ENCODE results near the gene TRAPPC14. TPM values are rescaled to one million over a fixed set of nuclear protein-coding genes. Genes with fewer than 3 reads are reported as not detected.

Gene TRAPPC14
- total RNA-seq, 2 donors from 2014 or later: 46.2 to 52.7 TPM

DNA sequence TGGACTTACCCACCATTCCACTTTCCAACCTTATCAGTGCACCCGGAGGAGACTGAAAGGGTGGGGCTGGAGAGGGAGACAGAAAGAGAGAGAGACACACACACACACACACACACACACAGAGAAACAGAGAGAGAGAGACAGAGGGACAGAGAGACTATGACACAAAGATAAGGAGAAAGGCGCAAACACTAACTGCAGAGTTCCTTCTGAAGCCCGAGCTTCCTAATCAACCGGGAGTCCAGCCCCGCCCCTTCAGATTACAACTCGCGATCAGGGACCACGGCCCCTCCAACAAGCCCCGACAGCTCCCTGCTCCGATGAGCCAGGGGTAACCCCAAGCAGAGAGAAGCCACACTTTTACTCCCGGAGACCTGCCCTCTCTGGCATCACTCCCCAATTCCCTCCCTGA, 9.4 kb upstream of the TRAPPC14 start:
- Mint-ChIP-seq H3K27me3 (peaks cover 38 to 49% of the 10 kb centered on the region in 2 donors), H3K9me3 (no peaks in the 10 kb centered on the region), H3K27ac (no peak overlapping the region), H3K4me3 (peak overlapping the region; percentile 66), H3K36me3 (no peaks in the 10 kb centered on the region), H3K4me1 (ENCODE audit: low read depth in 2 of 2) (peaks cover 24 to 40% of the 10 kb centered on the region in 2 donors)
- DNase-seq (ENCODE audit: low spot score): no peak
- ATAC-seq: no peak

DNA sequence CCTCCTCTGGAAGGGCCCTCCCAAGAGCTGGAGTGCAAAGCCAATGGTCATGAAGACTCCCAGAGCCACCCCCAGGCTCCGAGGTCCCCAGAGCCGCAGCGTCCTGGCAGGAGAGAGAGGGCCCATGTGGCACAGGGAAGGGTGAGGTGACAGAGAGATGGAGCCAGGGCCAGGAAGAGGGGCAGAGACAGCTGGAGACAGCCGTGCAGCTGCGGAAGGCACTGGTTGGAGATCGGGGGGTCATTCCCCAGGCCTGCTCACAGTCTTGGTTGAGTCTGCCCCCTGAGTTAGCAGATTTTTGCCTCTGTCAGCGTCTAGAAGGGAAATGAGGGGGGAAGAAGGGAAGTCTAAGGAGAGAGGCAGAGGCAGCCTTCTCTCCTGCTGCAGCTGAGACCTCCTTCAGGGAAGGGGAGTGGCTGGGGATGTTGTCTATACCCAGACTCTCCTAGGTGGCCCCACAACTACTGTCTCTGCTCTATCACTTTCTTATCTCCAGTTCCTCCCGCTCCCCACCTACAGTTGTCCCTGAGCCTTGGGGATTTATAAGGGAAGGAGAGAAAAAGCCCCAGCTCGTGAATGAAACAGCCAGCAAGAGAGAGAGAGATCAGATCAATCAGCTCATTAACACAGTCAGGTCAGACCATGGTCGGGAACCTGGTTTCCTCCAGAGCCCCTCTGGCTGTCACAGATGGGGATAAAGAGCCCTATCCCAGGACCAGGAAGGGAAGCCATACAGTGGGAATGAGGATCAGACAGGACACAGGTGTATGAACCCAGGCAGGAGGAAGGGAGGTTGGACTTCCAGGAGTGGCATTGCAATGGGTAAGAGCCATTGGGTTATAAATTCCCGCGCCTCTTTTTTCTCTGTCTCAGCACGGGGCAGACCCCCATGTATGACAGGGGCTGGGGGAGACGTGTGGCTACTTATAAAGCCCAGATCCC, 8.7 kb upstream of the TRAPPC14 start:
- H3K36me3 Mint-ChIP-seq: no peaks in the 10 kb centered on the region
- no peaks in the 10 kb centered on the region for H3K9me3 Mint-ChIP-seq
- H3K4me3 Mint-ChIP-seq: peak overlapping the region; percentile 66
- ATAC-seq: no peak
- no peak for DNase-seq (ENCODE audit: low spot score)
- peaks cover 38 to 49% of the 10 kb centered on the region in 2 donors for H3K27me3 Mint-ChIP-seq
- peaks cover 24 to 40% of the 10 kb centered on the region in 2 donors for H3K4me1 Mint-ChIP-seq (ENCODE audit: low read depth in 2 of 2)
- H3K27ac Mint-ChIP-seq: peak overlapping the region; percentile 16 to 37

GRCh38 chr7:100166317-100166940, 7.9 kb upstream of the TRAPPC14 start:
- Mint-ChIP-seq H3K36me3 (no peaks in the 10 kb centered on the region), H3K27me3 (peaks cover 38 to 49% of the 10 kb centered on the region in 2 donors), H3K4me3 (peak overlapping the region; percentile 10), H3K9me3 (no peaks in the 10 kb centered on the region), H3K27ac (peak overlapping the region; percentile 16 to 37), H3K4me1 (ENCODE audit: low read depth in 2 of 2) (peaks cover 24 to 36% of the 10 kb centered on the region in 2 donors)
- no peak for DNase-seq (ENCODE audit: low spot score)
- ATAC-seq: peak in 1 of 2 donors; percentile 21

DNA sequence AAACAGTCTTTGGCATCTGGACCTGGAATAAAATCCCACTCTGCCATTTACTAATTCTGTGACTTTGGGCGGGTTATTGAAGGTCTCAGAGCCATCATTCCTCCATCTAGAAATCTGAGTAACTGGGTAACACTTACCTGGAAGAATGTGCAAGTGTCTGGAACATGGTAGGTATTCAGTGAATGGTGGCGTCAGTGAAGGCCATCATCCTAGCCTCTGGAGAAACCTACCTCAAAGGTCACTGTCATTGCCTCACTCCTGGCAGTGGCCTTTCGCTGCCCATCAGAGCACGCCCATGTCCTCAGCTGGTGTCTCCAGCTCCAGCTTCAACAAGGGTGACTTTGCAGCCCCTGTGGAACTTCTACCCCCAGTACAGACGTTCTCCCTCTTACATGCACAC, 5.3 kb upstream of the TRAPPC14 start:
- H3K27me3 Mint-ChIP-seq: peaks cover 30 to 37% of the 10 kb centered on the region in 2 donors
- DNase-seq (ENCODE audit: low spot score): no peak
- no peak overlapping the region for H3K4me3 Mint-ChIP-seq

DNA sequence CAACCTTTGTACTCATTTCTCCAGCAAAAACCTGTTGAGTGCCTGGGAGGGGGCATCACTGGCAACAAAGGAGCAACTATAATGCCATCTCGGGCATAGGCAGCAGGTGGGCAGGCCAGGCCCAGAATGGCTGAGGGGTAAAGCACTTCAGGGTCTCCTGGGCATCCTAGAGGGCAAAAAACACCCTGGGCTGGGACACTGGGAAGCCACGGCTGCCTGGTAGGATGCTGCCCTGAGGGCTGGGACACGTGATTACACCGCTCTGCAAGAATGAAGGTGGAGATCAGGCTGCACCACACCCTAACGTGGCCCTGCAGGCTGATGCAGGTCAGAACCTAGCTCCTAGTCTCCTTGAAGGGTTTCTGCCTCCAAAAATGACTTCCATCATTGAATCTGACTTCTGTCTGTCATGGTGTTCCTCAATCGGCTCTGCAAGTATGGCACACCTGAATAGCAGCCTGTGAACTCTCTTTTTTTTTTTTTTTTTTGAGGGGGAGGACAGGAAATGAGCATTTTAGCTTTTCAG, 4.5 kb upstream of the TRAPPC14 start:
- Mint-ChIP-seq H3K9me3 (no peaks in the 10 kb centered on the region), H3K27me3 (peaks cover 23 to 29% of the 10 kb centered on the region in 2 donors), H3K27ac (no peak overlapping the region), H3K4me3 (no peak overlapping the region), H3K4me1 (ENCODE audit: low read depth in 2 of 2) (peaks cover 8 to 20% of the 10 kb centered on the region in 2 donors), H3K36me3 (no peaks in the 10 kb centered on the region)
- ATAC-seq: no peak
- no peak for DNase-seq (ENCODE audit: low spot score)

More for the DNA sequence above, 5.3 kb upstream of the TRAPPC14 start:
- H3K27ac Mint-ChIP-seq: no peak overlapping the region
- peaks cover 16 to 28% of the 10 kb centered on the region in 2 donors for H3K4me1 Mint-ChIP-seq (ENCODE audit: low read depth in 2 of 2)
- no peak for ATAC-seq
- H3K9me3 Mint-ChIP-seq: no peaks in the 10 kb centered on the region
- H3K36me3 Mint-ChIP-seq: no peaks in the 10 kb centered on the region

DNA sequence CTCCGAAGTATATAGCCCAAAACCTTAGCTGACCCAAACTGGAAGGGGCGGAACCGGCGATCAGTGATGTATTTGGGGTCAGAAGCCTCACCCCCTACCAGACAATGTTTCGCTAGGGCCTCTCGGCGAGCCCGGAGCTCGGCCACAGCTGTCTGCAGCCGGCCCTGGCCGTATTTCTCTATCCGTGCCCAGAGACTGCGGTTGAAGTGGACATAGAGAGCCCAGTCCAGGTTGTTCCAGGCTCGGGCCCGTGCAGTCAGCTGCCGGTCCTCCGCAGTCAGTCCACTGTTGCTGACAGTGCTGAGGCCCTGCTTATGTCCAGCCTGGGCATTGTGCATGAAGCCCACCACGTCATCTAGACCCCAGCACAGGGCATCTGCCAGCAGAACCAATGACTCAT, 1.5 kb upstream of the TRAPPC14 start:
- no peaks in the 10 kb centered on the region for H3K36me3 Mint-ChIP-seq
- peak overlapping the region; percentile 34 for H3K4me3 Mint-ChIP-seq
- H3K9me3 Mint-ChIP-seq: no peaks in the 10 kb centered on the region
- DNase-seq (ENCODE audit: low spot score) (no peak), ATAC-seq (no peak)
- peaks cover 6 to 7% of the 10 kb centered on the region in 2 donors for H3K4me1 Mint-ChIP-seq (ENCODE audit: low read depth in 2 of 2)
- no peaks in the 10 kb centered on the region for H3K27me3 Mint-ChIP-seq
- H3K27ac Mint-ChIP-seq: no peak overlapping the region

- peak overlapping the region; percentile 71 to 79 for H3K27ac Mint-ChIP-seq
- ATAC-seq: no peak
- H3K36me3 Mint-ChIP-seq: no peaks in the 10 kb centered on the region
- peak overlapping the region; percentile 78 for H3K4me3 Mint-ChIP-seq
- no peaks in the 10 kb centered on the region for H3K27me3 Mint-ChIP-seq
- H3K4me1 Mint-ChIP-seq (ENCODE audit: low read depth in 2 of 2): peaks cover 6 to 7% of the 10 kb centered on the region in 2 donors
- peak; percentile 34 for DNase-seq (ENCODE audit: low spot score)
- no peaks in the 10 kb centered on the region for H3K9me3 Mint-ChIP-seq
Measured at GRCh38 chr7:100159099-100159623, 638 bp upstream of the TRAPPC14 start.

GRCh38 chr7:100157334-100158228, 942 bp downstream of the TRAPPC14 start:
- DNase-seq (ENCODE audit: low spot score): peak; percentile 40
- peak overlapping the region; percentile 80 for H3K4me3 Mint-ChIP-seq
- peaks cover 2% of the 10 kb centered on the region for H3K36me3 Mint-ChIP-seq
- H3K27me3 Mint-ChIP-seq: no peaks in the 10 kb centered on the region
- peak in 1 of 2 donors; percentile 4 for ATAC-seq
- peaks cover 8 to 12% of the 10 kb centered on the region in 2 donors for H3K4me1 Mint-ChIP-seq (ENCODE audit: low read depth in 2 of 2)
- H3K9me3 Mint-ChIP-seq: no peaks in the 10 kb centered on the region
- peak overlapping the region; percentile 66 to 92 for H3K27ac Mint-ChIP-seq

- peaks cover 14 to 17% of the 10 kb centered on the region in 2 donors for H3K4me1 Mint-ChIP-seq (ENCODE audit: low read depth in 2 of 2)
- peak overlapping the region; percentile 66 to 92 for H3K27ac Mint-ChIP-seq
- no peak for ATAC-seq
- no peak for DNase-seq (ENCODE audit: low spot score)
- H3K27me3 Mint-ChIP-seq: no peaks in the 10 kb centered on the region
- no peaks in the 10 kb centered on the region for H3K9me3 Mint-ChIP-seq
- peaks cover 7% of the 10 kb centered on the region for H3K36me3 Mint-ChIP-seq
- peak overlapping the region; percentile 80 for H3K4me3 Mint-ChIP-seq
Measured at GRCh38 chr7:100157069-100157333, 1.5 kb downstream of the TRAPPC14 start.

- peak overlapping the region; percentile 66 to 92 for H3K27ac Mint-ChIP-seq
- peak overlapping the region; percentile 80 for H3K4me3 Mint-ChIP-seq
- H3K9me3 Mint-ChIP-seq: no peaks in the 10 kb centered on the region
- no peaks in the 10 kb centered on the region for H3K27me3 Mint-ChIP-seq
- H3K4me1 Mint-ChIP-seq (ENCODE audit: low read depth in 2 of 2): peaks cover 15 to 17% of the 10 kb centered on the region in 2 donors
- DNase-seq (ENCODE audit: low spot score) (no peak), ATAC-seq (no peak)
- H3K36me3 Mint-ChIP-seq: peaks cover 8% of the 10 kb centered on the region
Measured at GRCh38 chr7:100156331-100157068, 2.0 kb downstream of the TRAPPC14 start.

GRCh38 chr7:100155553-100156317, 2.8 kb downstream of the TRAPPC14 start:
- Mint-ChIP-seq H3K27ac (peak overlapping the region in 1 of 2 donors; percentile 92), H3K4me3 (no peak overlapping the region), H3K9me3 (no peaks in the 10 kb centered on the region), H3K27me3 (no peaks in the 10 kb centered on the region), H3K36me3 (peaks cover 8% of the 10 kb centered on the region), H3K4me1 (ENCODE audit: low read depth in 2 of 2) (peaks cover 15 to 17% of the 10 kb centered on the region in 2 donors)
- no peak for DNase-seq (ENCODE audit: low spot score)
- ATAC-seq: no peak

Measured in natural killer cell treated with Interleukin-12 subunit alpha and Interleukin-12 subunit beta and Interleukin-15 and Interleukin-18, amount 100 ng/mL, for 72 hours (primary cell).